NCI-H345 (cell line): ENCODE results near the gene IL1RAPL1.

Source experiments
- DNase-seq: peaks from one replicate; lab custom pipeline; 2025; lab: John Stamatoyannopoulos, UW

IL1RAPL1 gene

DNA sequence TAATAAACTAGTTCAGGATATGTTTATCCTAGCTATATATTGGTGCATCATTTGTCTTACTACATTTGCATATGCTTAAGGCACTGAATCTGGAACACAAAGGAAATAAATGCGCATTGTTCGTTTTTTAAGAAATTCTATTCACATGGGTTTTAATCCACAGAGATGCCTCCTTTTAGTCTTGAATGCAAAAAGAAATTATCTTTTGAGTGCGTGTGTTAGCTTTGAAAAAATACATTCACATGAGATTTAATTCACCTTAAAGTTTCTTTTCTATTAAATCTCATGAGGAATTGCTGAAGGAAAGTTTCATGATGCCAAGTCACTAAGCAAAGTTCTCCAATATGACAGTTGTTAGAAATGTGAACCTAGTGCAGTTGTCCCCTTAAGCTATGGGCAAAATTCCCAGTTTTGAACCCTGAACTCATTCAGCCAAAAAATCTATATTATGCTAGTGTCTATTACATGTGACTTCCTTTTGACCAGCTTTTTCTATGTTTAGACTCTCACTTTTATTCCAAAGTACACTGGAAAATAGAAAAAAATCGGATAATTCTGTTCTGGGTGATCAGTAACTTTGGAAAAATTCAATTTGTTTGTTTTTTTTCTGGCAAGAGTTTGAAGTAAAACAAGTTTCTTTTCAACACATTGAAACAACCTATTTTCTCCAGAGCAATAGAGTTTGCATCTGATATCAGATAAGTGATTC, 1201.9 kb downstream of the IL1RAPL1 start:
- DNase-seq, result no peak

DNA sequence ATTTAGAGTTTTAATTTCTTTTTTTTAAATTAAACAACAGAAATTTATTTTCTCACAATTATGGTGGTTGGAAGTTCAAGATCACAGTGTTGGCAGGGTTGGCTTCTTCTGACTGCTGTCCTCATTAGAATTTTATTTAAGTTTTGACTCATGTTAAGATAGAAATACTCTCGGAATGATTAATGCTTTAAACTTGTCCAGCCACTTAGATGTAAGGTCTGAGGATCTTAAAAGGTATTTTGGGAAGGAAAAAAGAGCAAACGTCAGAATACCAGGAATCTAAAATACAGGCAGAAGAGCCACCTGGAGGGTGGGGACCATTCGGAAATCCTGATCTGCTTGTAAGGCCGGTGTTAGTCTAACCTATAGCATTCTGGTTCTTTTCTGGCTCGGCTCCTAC, 1205.1 kb downstream of the IL1RAPL1 start:
- DNase-seq, result no peak

DNA sequence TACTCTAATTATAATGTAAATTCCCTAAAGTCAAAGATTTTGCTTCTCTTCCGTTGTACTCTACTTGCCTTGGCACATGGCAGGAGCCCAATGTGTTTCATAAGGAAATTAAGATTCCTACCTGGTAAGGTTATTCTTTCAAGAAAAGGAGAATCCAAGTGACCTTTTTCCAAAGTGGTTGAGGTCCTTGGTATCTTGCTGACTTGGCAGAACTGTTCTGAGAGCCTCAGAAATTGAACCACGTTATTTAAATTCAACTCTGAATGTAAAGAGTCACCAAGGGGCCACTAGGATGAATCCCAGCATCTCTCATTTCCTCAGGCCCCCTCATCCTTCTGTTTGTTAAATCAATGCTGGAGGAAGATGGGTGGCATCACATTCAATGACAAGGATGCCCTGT, 1209.9 kb downstream of the IL1RAPL1 start:
- no peak for DNase-seq

- no peak for DNase-seq
Measured at GRCh38 chrX:29798469-29798868, 1211.2 kb downstream of the IL1RAPL1 start.

- no peak for DNase-seq
Measured at GRCh38 chrX:29813174-29813573, 1225.9 kb downstream of the IL1RAPL1 start.

DNA sequence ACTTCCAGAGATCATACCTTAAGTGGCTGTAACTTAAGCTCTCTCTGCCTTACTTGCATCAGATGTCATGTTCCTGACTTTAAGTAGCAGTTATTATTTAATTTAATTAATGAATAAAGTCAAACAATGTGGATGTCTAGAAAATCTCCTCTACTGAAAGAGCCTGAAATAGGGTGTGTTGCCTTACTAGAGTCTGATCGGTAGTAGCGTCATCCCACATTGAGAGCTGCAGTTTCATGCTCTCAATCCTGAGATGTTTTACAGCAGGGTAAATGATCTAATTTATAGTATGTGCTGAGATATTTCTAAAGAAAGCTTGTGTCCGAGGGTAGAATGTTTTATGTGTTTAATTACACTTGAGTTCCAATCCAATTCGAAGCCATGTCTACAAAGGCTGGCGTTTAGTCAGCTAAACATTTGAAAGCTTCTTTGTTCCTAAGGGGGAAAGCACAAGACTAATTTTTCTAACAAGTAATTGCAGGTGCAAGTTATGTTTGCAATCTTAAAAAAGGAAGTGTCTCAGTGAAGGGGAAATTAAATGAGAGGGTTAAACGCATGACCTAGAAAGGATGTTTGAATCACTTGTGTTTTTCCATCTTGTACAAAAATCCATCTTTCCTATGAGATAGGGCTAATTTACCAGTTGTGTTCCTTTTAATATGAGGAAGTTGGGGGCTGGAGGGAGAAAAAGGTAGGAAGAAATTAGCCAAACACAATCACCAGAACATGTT, 1237.1 kb downstream of the IL1RAPL1 start:
- DNase-seq, result no peak

DNA sequence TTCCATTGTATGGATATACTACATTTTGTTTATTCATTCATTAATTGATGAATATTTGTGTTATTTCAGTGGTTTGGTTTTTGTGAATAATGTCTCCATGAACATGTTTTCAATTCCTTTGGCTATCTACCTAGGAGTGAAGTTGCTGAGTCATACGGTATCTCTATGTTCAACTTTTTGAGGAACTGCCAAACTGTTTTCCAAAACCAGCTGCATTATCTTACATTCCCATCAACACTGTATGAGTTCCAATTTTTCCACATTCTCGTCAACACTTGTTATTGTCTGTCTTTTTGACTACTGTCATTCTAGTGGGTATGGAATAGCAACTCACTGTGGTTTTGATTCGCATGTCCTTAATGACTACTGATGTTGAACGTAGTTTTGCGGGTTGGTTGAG, 1239.5 kb downstream of the IL1RAPL1 start:
- no peak for DNase-seq

DNA sequence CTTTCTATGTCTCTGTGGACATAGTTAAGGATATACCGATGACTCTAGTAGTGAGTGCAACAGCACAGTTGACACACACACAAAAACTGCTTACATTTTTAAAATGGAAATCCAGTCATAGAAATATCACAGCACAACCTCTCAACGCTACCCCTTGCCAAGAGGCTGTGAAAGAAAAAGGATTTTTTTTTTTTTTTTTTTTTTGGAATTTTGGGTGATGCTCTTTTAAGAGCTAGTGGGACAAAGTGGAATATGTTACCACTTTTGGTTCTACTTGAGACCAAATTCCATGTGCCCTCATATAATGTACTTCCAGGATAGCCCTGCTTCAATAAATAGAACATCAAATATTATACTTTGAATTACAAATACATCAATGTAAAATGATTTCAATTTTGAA, 1247.1 kb downstream of the IL1RAPL1 start:
- DNase-seq, result no peak

DNA sequence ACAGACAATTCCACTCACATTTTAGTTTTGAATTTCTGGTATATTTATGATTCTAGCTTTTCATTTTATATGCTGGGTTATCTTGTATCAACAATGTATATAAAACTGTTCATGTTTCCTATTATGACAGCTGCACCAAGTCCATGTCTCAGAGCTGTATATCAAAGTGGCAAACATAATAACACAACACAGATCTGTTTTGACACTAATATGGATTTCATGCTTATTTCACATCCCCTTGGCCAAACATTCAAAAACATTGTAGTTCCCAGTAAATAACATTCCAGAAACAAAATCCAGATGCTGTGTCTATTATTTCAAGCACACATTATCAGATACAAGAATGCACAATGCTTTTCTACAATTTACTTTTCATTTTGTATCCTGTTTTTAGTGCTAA, 1247.5 kb downstream of the IL1RAPL1 start:
- DNase-seq, result no peak

DNA sequence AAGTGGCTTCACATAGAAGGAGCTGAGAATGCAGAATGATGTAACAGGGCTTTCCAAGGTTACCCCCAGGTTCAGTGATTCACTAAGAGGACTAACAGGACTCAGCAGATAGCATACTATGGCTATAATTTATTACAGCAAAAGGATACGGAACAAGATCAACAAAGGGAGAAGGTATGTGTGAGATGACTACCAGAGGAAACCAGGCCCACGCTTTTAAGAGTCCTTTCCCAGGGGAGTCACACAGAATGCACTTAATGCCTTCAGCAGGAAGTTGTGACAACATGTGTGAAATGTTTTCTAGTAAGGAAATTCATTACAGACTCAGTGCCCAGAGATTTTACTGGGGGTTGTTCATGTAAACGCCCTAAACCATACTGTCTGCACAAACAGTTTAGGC, 1254.5 kb downstream of the IL1RAPL1 start:
- no peak for DNase-seq

DNA sequence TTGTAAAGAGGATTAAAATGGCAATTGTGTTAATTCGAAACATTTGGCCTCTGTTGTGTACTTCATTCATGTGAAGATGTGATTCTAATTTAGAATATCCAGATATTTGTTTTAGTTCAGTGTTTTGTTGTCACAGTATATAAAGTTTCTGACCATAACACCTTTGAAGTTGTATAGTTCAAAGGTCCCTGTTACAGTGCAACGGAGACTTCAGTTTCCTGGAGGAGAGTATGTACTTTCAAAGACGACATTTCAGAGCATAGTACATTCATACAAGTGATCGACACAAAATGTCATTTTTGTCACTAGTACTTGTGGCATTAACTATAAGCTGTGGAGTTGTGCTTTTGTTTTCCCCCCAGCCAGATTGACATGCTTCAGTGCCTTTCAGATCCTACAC, 1255.3 kb downstream of the IL1RAPL1 start:
- DNase-seq, result no peak

GRCh38 chrX:29851857-29852605, 1264.8 kb downstream of the IL1RAPL1 start:
- DNase-seq, result no peak

DNA sequence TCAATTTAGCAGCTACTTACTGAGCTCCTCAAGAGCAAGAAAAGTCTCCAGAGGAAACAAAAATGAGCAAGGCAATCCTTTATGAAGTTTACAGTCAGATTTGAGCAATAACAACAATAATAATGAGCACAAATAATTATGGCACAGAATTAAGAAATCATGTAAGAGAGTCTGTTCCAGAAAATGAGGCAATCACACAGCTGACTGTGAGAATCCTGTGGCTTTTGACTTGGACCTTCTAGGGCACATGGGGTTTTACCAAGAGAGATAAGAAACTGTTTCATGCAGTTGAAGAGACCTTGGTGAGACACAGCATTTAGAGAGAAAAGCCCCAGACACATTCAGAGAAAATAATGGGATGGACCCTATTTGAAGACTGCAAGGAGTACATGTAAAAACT, 1265.5 kb downstream of the IL1RAPL1 start:
- DNase-seq, result no peak

DNA sequence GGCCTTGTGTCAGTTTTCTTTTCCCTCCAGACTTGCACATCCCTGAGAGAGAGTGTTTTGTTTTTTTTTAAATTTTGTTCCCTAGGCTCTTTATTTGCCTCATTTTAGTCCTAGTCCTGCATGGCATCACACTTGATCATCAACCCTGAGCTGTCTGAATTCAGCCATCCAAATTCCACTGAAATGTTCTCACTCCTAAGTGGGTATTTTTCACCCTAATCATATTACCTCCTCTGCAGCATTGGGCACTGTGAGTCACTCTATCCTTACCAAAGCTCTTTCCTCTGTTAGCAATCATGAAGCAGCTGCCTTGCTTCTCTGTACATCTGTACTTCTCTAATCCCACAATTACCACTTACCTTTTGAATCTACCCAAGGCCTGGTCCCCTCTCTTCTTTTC, 1271.5 kb downstream of the IL1RAPL1 start:
- no peak for DNase-seq

GRCh38 chrX:29862126-29862677, 1275.0 kb downstream of the IL1RAPL1 start:
- no peak for DNase-seq

DNA sequence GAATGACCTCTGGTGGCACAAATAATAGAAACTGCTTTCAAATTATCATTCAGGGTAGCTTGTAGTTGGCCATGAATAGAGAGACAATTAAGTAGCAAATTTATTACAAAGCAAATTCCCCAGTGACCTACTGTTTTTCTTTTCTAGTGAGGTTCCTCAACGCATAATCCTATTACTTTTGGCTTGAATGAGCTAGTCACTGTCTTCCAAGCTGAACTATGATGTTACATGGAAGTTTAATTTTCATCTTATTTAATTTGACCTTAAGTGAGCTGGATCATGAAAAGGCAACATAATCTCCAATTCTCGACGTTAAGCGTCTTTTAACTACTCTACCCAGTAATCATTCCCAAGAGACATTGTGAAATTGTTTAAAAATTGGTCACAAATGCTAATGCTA, 1280.7 kb downstream of the IL1RAPL1 start:
- no peak for DNase-seq

GRCh38 chrX:29869837-29870236, 1282.6 kb downstream of the IL1RAPL1 start:
- no peak for DNase-seq

DNA sequence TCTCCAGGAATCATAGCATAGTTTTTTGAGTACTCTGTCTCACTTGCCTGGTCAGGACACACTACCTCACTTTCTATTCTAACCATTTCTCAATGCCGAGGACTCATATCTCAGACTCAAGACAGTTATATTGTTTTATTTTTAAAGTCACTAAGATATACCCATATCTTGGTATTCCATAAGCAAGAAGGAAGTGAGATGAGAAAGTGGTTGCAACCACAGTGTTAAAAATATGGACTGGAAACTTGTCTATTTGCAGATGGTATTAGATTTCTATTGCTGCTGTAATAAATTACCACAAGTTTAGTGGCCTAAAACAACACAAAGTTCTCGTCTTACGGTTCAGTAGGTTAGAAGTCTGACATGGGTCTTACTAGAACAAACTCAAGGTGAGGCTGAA, 1283.4 kb downstream of the IL1RAPL1 start:
- DNase-seq, result no peak

DNA sequence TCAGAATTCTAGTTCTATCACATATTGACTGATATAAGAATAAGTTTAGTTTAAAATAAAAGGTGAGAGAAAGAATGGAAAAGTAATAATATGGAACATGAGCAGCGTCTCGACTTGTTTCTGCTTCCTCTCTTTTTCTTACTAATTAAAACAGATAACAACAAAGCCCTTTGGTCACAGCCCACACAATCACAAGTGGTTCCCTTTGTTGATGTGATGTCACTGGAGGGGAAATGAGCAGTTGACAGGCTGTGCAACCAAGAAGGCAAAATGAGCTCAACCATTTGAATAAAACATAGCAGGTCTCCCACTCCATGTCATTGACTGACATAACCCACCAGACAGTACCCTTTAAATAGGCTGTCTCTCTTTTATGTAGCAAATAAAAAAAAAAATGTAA, 1285.6 kb downstream of the IL1RAPL1 start:
- DNase-seq, result no peak

GRCh38 chrX:29876733-29877132, 1289.5 kb downstream of the IL1RAPL1 start:
- no peak for DNase-seq

- no peak for DNase-seq
Measured at GRCh38 chrX:29880977-29881376, 1293.7 kb downstream of the IL1RAPL1 start.

GRCh38 chrX:29890004-29890403, 1302.8 kb downstream of the IL1RAPL1 start:
- DNase-seq, result no peak
